IPS-15b (cell line): ENCODE measurements around the gene PRIMA1.

Source experiments
- H3K27me3 ChIP-seq: one replicate; pipeline ENCODE4 v1.6.1; 2013; ENCODE audit warnings: low read length; ENCODE audit not compliant: control insufficient read depth, insufficient read depth
- H3K36me3 ChIP-seq: one replicate; pipeline ENCODE4 v1.6.1; 2013; ENCODE audit warnings: low read length; ENCODE audit not compliant: control insufficient read depth, insufficient read depth
- H3K4me1 ChIP-seq: one replicate; pipeline ENCODE4 v1.6.1; 2013; ENCODE audit warnings: mild to moderate bottlenecking, low read length; ENCODE audit not compliant: control insufficient read depth, insufficient read depth
- H3K4me3 ChIP-seq: one replicate; pipeline ENCODE4 v1.5.1; 2013; ENCODE audit warnings: low read depth, low read length
- H3K9ac ChIP-seq: one replicate; pipeline ENCODE4 v1.6.1; 2013; ENCODE audit warnings: low read depth, mild to moderate bottlenecking, low read length
- H3K9me3 ChIP-seq: one replicate; pipeline ENCODE4 v1.6.1; 2013; ENCODE audit warnings: mild to moderate bottlenecking, low read length; ENCODE audit not compliant: control insufficient read depth, insufficient read depth

PRIMA1 gene

GRCh38 chr14:93790966-93791365, 2.7 kb upstream of the PRIMA1 start:
- Histone ChIP-seq H3K36me3 (no peaks in the 10 kb centered on the region), H3K9ac (no peak overlapping the region), H3K4me3 (no peak overlapping the region), H3K9me3 (no peaks in the 10 kb centered on the region), H3K4me1 (peaks cover 7% of the 10 kb centered on the region), H3K27me3 (peaks cover 24% of the 10 kb centered on the region)

GRCh38 chr14:93789228-93790130, 1.2 kb upstream of the PRIMA1 start:
- peaks cover 7% of the 10 kb centered on the region for H3K4me1 ChIP-seq
- H3K27me3 ChIP-seq: peaks cover 27% of the 10 kb centered on the region
- no peaks in the 10 kb centered on the region for H3K36me3 ChIP-seq
- no peak overlapping the region for H3K9ac ChIP-seq
- H3K9me3 ChIP-seq: no peaks in the 10 kb centered on the region
- peak overlapping the region; percentile 84 for H3K4me3 ChIP-seq

GRCh38 chr14:93788543-93789227, 400 bp upstream of the PRIMA1 start:
- Histone ChIP-seq H3K36me3 (no peaks in the 10 kb centered on the region), H3K4me3 (peak overlapping the region; percentile 84), H3K4me1 (peaks cover 7% of the 10 kb centered on the region), H3K9me3 (no peaks in the 10 kb centered on the region), H3K27me3 (peaks cover 25% of the 10 kb centered on the region), H3K9ac (no peak overlapping the region)

GRCh38 chr14:93787465-93788292, 606 bp downstream of the PRIMA1 start:
- peaks cover 25% of the 10 kb centered on the region for H3K27me3 ChIP-seq
- peak overlapping the region; percentile 84 for H3K4me3 ChIP-seq
- H3K9ac ChIP-seq: peak overlapping the region; percentile 66
- H3K36me3 ChIP-seq: no peaks in the 10 kb centered on the region
- no peaks in the 10 kb centered on the region for H3K9me3 ChIP-seq
- peaks cover 7% of the 10 kb centered on the region for H3K4me1 ChIP-seq

GRCh38 chr14:93785423-93785822, 2.9 kb downstream of the PRIMA1 start:
- Histone ChIP-seq H3K36me3 (no peaks in the 10 kb centered on the region), H3K4me3 (no peak overlapping the region), H3K4me1 (peaks cover 7% of the 10 kb centered on the region), H3K9ac (no peak overlapping the region), H3K9me3 (no peaks in the 10 kb centered on the region), H3K27me3 (peaks cover 25% of the 10 kb centered on the region)

- H3K36me3 ChIP-seq: no peaks in the 10 kb centered on the region
- H3K4me3 ChIP-seq: no peak overlapping the region
- H3K9me3 ChIP-seq: no peaks in the 10 kb centered on the region
- peaks cover 6% of the 10 kb centered on the region for H3K4me1 ChIP-seq
- H3K9ac ChIP-seq: no peak overlapping the region
- H3K27me3 ChIP-seq: peaks cover 22% of the 10 kb centered on the region
Observed at GRCh38 chr14:93784878-93785277, 3.4 kb downstream of the PRIMA1 start.

- Histone ChIP-seq H3K9me3 (no peaks in the 10 kb centered on the region), H3K4me3 (no peak overlapping the region), H3K9ac (no peak overlapping the region), H3K36me3 (no peaks in the 10 kb centered on the region), H3K4me1 (no peaks in the 10 kb centered on the region), H3K27me3 (peaks cover 2% of the 10 kb centered on the region)
Observed at GRCh38 chr14:93780813-93781400, 7.4 kb downstream of the PRIMA1 start.

- H3K9me3 ChIP-seq: no peaks in the 10 kb centered on the region
- no peaks in the 10 kb centered on the region for H3K27me3 ChIP-seq
- no peaks in the 10 kb centered on the region for H3K36me3 ChIP-seq
- no peak overlapping the region for H3K9ac ChIP-seq
- no peak overlapping the region for H3K4me3 ChIP-seq
- no peaks in the 10 kb centered on the region for H3K4me1 ChIP-seq
Observed at GRCh38 chr14:93778856-93779629, 9.2 kb downstream of the PRIMA1 start.

GRCh38 chr14:93778453-93778852, 9.8 kb downstream of the PRIMA1 start:
- no peak overlapping the region for H3K4me3 ChIP-seq
- H3K4me1 ChIP-seq: no peaks in the 10 kb centered on the region
- no peaks in the 10 kb centered on the region for H3K36me3 ChIP-seq
- H3K9ac ChIP-seq: no peak overlapping the region
- H3K9me3 ChIP-seq: no peaks in the 10 kb centered on the region
- no peaks in the 10 kb centered on the region for H3K27me3 ChIP-seq

- Histone ChIP-seq H3K4me3 (no peak overlapping the region), H3K9ac (no peak overlapping the region)
Observed at GRCh38 chr14:93775744-93776143, 12.5 kb downstream of the PRIMA1 start.

GRCh38 chr14:93775158-93775557, 13.1 kb downstream of the PRIMA1 start:
- Histone ChIP-seq H3K9ac (no peak overlapping the region), H3K4me1 (no peaks in the 10 kb centered on the region), H3K4me3 (no peak overlapping the region), H3K27me3 (no peaks in the 10 kb centered on the region), H3K36me3 (no peaks in the 10 kb centered on the region), H3K9me3 (no peaks in the 10 kb centered on the region)

More at GRCh38 chr14:93775744-93776143, 12.5 kb downstream of the PRIMA1 start:
- Histone ChIP-seq H3K4me1 (no peaks in the 10 kb centered on the region), H3K9me3 (no peaks in the 10 kb centered on the region), H3K36me3 (no peaks in the 10 kb centered on the region), H3K27me3 (no peaks in the 10 kb centered on the region)
